GM18868 (cell line): ENCODE data around the gene DCD.
A peak's percentile ranks its signal among the peaks of the same experiment; 100 is the strongest.

ENCODE experiments used
- ATAC-seq: cut with Tn5 transposase; IDR thresholded peaks from one replicate; pipeline ENCODE4 v1.9.1; 2021; ENCODE audit warnings: mild to moderate bottlenecking, moderate library complexity; ENCODE audit not compliant: unreplicated experiment

DCD gene

DNA sequence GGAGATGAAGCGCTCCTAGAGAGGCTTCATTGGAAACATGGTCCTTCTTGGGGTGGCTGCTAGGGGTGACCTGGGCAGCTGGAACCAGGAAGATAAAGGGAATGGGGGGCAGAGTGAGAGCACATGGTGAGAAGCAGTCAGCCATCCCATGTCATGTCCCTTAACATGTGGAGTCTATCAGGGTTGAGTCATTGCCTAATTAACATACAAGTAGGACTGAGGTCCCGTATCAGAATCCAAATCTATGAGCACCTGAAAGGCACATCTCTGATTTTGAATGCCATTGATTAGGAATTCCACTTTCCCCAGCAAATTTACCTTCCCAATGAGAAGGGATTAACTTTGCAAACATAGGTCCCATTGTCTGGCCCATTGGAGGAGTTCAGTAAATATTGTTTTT lies 39.4 kb downstream of the DCD start:
- ATAC-seq: no peak

- ATAC-seq: no peak
These were observed 40.0 kb downstream of the DCD start for GRCh38 chr12:54608156-54608555.

DNA sequence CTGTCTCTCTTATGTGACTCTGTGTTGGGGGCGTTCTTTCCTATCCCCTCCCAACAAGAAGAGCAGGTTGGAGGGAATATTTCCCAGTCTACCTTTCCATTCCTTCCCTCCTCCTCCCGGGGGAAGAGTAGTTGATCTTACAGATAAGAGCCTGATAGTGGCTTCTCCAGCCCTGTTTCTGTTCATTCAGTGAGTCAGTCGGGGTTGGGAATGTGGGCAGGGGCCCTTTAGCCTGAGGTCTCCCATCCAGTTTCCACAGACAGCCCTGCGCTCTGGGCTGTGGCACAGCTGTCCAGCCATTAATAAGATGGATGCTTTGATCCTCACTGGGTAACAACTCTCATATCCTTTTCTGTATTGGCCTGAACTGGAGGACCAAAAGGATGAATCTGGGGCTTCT lies 41.6 kb downstream of the DCD start:
- no peak for ATAC-seq

DNA sequence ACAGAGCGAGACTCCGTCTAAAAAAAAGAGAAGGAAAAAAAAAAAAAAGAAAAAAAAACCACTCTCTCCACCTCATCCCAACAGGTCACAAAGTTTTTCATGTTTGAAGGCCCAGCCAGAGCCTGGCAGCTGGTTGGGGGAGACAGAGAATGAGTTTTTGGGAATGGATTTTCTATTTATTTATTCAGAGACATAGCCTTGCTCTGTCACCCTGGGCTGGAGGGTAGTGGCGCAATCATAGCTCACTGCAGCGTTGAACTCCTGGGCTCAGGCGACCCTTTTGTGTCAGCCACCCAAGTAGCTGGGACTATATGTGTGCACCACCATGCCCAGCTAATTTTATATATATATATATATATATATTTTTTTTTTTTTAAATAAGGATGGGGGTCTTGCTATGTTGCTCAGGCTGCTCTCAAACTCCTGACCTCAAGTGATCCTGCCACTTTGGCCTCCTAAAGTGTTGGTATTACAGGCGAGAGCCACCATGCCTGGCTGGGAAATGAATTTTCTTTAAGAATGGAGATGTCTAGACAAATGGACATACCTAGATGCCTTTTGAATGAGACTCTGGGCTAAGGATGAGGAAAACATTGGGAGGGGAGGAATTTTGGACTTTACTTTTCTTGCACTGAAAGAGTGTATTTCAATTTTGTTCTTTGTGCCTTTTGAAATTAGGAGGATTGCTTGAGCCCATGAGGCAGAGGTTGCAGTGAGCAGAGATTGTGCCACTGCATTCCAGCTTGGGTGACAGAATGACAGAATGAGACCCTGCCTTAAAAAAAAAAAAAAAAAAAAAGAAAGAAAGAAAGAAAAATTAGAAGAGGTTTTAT lies 42.8 kb downstream of the DCD start:
- no peak for ATAC-seq

DNA sequence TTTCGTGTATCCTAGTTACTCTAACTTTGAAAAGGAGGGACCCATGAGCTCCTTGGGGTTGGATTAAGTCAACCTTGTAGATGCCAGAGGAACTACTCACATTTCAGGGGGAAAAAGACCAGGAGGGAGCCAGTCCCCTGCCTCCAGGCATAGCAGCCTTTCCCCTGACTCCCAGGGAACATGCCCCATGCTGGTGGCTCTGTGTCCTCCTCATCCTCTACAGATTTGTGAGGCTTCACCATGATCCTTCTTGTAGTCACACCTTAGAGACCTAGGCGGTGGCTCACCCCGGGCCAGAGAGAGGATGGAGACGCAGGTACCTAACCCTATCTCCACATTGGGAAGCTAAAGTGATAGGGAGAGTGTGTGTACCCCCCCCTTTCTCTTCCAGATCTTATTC lies 43.7 kb downstream of the DCD start:
- no peak for ATAC-seq

GRCh38 chr12:54603872-54604271 lies 44.3 kb downstream of the DCD start:
- ATAC-seq: no peak

DNA sequence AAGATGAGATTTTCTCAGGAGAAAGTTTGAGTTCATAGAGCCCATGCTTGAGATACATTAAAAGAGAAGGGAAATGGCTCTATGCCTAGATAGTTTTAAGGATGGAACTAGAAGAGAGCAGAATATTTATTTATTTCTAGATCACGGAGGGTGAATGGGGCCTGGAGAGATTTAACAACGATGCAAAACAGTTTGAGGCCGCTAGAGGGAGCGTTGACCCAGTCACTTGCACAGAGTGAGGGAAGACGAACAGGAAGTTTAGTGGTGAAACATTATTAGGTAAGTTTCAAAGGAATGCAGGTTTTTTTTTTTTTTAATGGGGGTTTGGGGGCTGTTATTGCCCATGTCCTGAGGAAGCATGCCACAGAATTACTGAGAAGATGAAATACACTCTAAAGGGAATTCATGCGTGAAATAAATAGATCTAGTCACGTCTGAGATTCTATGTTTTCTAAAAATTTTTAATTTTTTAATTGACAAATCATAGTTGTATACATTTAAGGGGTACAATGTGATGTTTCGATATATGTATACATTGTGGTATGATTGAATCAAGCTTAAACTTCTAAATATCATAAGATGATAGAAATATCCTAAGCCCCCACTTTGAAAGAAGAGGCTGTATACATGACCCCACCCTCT lies 44.9 kb downstream of the DCD start:
- ATAC-seq: peak; percentile 93

DNA sequence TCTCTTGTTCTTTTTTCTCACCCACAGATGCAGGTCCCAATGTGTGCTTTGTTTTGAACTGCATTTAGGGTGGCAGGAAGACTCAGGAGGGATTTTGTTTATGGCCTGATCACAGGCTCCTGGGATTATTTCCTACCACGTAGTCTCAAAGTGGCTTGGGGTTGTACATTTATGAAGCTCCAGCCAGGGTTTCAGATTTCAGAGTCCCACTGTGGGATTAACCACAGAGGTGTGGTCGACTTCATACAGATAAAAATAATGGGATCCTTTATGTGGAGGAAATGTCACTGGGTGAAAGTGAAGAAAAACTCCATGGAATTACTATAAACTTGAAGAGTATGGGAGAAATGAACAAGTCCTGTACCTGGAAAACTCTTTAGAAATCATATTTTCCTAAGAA lies 45.5 kb downstream of the DCD start:
- no peak for ATAC-seq

DNA sequence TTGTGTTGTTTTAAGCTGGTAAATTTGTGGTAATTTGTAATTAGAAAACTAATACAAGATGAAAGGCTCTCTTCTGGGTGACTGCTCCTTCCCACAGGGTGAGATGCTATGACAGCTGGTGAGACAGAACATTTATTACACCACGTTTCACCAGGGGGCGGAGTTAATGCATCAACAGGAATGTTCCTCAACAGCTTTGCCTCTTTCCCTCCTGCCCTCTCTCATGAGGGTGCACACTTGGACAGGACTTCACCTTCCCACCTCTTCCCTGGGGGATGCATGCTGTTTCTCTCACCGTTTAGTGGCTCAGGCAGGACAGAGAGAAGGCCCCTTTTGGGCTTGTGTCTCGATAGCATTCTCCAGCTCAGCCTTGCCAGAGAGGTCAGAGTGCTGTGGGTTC lies 46.3 kb downstream of the DCD start:
- no peak for ATAC-seq

DNA sequence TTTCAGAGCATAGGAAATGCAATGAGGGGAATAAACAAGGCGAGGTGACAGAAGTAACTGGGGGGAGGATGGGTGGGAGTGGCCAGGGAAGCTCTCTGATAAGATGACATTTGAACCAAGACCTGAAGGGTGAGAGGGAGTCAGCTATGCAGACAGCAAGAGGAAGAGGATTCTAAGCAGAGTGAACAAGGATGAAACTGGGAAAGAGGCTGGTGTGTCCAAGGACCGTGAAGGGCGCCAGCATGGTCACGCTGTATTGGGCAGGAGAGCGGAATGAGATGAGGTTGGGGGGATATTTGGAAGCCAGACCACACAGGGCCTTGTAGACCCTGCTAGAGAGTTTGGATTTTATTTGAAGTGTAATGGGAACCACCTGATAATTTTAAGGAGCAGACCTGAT lies 49.2 kb downstream of the DCD start:
- ATAC-seq: no peak

DNA sequence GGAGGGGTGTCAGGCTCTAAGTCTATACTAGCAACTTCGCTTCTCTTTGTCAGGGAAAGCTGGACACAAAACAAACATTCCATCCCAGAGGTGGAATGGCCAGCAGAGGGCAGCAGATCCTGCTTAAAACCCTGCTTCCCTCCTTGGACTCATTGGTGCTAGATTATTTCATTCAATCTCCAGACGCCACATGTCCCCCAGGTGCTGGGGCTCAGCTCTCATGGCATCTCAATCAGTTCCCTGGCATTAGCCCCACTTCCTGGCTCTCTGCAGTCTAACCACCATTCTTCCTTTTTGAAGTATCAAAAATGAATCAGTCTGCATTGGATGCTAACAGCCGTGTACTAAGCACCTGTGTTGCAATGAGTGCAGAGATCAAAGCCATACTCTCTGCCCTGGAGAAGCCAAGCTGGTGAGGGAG lies 51.6 kb downstream of the DCD start:
- ATAC-seq: peak; percentile 43

DNA sequence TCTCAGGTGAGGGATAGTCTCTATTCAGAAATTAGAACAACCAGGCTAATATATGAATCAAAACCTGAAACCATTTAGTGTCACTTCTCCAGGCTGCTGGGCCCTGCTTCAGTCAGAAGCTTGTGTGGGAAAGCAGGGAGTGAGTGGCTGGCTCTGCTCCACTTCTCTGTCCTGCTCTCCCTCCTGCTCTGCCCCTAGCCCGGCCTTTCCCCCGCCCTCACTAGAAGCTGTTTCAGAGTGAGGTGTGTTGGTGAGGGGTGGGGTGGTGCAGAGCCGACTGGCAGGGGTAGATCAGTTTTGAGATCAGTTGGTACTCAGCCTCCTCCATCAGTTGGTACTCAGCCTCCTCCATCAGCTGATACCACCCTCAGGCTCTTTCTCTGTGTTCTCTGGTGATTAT lies 52.7 kb downstream of the DCD start:
- no peak for ATAC-seq
